ENCODE data around the gene DENND1A.

DENND1A gene

DNA sequence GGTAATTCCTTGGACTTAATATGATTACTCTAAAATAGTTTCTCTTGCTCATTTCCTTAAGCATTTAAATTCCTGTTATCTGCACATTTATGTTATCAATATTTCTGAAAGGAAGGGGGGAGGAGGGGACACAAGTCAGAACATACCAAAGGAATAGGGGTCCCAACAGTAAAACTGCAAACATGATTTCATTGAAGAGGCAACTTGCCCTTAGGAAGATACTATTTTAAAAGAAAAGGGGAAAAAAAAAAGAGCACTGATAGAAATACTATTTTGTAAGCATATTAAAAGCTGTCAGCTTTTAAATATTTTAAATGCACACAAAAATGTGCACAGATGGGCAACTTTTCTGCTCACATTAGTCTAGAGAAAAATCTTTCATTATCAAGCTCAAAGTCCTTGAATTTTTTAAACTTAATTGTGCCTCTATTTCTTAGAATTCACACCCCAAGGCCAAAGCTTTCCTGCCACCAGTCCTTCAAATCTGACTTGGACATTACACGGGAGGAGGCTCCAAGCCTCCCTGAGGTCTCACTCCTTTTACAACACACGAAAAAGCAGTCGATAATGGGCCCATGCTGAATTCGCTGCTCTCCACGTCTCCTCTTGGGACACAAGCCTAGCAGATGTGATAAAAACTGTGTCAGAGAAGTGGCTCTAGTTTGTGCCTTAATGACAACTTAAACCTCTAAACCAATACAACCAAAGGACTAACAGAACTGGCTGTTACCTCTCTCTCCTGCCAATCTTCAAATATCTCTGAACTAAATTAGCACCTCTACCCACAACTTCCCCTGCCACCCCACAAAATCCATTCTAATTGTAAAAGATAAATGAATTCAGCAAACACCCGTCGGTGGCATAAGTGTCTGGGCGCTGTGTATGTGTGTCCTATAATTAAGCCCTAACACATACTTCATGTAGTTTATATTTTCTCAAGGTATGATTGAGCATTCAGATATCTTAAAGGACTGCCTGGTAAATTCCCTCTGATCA, 154.3 kb downstream of the DENND1A start:
- no peak for TF ChIP-seq ZNF274 (IDR thresholded peaks at IDR 0.05; ENCODE audit: low read depth, low read length)
- no peak overlapping the region for H3K4me3 ChIP-seq (ENCODE audit: low read length)

DNA sequence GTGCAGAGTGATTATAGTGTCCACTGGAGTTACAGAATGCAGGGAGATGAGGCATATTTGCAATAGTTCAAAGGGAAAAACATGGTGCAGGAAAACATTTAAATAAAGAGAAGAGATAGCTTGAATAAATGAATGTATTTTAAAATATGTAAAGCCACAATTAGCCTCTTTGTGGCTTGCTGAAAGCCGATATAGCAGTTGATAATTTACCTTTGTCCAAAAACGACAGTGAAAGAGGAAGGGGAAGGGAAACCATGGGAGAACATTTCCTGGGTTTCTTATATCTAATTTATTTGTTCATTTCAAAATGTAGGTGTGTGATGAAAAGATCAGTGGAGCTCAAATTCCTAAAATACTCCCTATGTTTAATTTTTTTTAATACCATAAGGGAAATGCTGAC, 156.1 kb downstream of the DENND1A start:
- no peak for TF ChIP-seq ZNF274 (IDR thresholded peaks at IDR 0.05; ENCODE audit: low read depth, low read length)
- H3K4me3 ChIP-seq (ENCODE audit: low read length): no peak overlapping the region

DNA sequence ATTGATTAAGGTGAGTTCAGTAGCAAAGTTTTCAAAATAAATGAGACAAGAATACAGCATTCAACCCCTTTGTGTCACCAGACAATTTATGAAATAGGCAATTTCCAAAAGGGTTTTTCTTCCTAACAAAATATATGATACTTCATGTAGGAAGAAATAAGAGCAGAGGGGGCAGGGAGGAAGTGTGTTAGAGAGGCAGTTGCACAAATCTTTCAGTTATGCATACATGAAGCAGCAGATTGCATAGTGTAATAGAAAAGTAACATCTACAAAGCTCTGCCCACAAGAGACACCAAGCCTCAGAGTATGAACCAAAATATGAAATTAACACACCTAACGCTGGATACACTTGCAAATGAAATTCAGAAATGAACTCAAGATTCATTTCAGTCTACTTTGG, 157.0 kb downstream of the DENND1A start:
- TF ChIP-seq ZNF274 (IDR thresholded peaks at IDR 0.05; ENCODE audit: low read depth, low read length): no peak
- H3K4me3 ChIP-seq (ENCODE audit: low read length): no peak overlapping the region

DNA sequence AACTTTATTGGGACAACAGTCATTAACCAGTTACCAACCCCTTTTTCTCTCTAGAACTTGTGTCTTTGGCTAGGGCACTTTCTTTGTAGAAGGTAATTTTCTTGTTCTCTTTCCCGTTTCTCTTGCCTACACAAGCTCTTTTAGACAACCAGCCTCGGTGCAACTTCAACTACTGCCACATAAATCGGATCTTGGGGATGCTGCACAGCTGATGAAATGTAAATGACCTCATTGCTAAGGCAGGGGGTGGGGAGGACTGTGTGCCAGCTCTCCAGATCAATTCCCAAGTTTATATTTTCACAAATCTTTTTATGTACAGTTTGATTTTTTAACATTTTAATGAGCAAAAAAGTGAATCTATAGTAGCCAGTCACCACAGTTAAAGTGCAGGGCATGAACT, 157.6 kb downstream of the DENND1A start:
- no peak overlapping the region for H3K4me3 ChIP-seq (ENCODE audit: low read length)
- TF ChIP-seq ZNF274 (IDR thresholded peaks at IDR 0.05; ENCODE audit: low read depth, low read length): no peak

DNA sequence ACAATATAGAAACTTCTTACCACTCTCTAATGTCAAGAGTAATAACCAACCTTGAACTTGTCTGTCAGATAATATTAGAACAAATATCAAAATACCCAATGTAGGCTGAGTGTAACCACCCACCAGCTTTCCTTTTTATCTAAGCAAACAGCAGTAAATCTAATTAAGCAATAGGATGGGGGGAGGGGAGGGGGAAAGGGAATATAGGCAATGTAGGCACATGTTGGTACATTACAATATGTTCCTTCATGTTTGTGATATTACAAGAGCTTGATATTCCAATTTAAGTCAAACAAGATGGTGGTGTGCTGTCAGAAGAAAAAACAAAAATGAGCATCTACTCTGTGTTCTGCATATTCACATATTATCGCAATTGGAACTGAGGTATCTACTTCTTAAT, 158.2 kb downstream of the DENND1A start:
- TF ChIP-seq ZNF274 (IDR thresholded peaks at IDR 0.05; ENCODE audit: low read depth, low read length): no peak
- no peak overlapping the region for H3K4me3 ChIP-seq (ENCODE audit: low read length)

DNA sequence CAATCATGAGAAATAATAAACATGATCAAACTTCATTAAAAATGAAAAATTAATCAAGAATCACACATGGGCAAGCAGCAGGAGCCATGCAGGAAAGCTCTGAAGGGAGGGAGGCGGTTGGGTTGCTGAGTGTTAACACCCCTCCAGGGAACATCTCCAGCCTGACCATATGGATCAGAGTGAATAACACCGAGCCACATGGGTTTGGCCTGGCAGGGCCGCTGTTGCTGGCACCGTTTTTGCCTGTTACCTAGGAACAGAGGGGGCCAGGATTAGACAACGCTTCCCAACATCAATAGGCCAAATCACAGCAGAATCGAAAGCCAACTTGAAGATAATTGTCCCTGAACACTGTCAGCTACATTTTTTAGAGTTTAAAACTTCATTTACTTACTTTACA, 160.2 kb downstream of the DENND1A start:
- H3K4me3 ChIP-seq (ENCODE audit: low read length): no peak overlapping the region
- TF ChIP-seq ZNF274 (IDR thresholded peaks at IDR 0.05; ENCODE audit: low read depth, low read length): no peak

DNA sequence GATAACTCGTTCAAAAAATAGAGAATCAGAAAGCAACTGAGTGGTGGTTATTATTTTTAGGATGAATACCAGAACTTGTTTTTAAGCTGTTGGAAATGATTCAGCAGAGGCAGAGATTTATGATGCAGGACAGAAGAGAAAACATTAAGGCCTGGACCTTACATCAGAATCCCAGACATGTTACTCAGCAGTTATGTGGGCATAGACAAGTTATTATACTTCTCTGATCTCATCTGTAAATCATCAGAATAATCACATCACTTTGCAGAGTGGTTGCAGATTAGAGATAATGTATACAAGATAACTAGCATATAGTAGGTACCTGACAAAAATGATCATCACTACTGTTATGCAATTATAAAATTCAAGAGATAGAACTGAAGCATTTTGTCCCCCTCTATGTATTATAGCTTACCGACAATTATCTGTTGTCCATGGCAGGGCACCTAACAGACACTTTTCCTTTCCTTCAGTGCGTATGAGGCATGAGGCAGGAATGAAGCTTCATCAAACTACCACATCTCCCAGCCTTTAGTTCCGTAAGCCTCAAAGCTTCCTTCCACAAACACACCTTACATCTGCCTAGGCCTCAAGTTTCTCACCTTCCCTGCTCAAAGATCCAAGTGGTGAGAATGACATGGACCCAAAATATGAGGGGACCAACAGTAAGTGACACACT, 165.9 kb downstream of the DENND1A start:
- no peak overlapping the region for H3K4me3 ChIP-seq (ENCODE audit: low read length)
- TF ChIP-seq ZNF274 (IDR thresholded peaks at IDR 0.05; ENCODE audit: low read depth, low read length): no peak

DNA sequence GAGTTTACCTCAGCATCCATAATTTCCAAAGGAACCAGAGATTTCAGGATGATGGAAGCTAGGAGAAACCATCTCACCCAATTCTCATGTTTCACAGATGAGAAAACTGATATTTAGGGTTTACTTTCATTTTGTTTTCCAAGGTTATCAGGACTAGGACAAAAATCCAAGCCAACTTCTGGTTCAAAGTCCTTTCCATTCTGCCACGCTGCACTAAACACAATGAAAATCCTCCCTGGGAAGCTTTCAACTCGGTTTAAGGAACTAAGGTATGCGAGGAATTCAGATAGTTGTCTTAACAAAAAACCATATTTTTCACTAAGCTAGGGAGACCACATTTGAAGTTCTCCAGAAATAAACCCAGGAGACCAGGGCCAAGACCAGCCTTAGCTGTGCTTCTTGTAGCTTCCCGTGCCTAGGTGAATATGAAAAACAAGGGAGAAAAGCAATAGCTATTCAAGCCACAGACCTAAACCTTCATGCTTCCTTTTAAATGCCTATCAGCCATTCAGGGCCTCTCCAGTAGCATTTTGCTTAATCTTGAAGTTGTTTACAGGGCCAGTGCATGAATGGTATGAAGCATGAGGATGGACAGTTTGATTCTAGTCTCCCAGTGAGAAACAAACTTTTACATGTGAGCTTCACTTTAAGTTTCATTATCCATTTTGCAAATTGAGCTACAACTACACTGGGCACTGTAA, 167.9 kb downstream of the DENND1A start:
- no peak overlapping the region for H3K4me3 ChIP-seq (ENCODE audit: low read length)
- no peak for TF ChIP-seq ZNF274 (IDR thresholded peaks at IDR 0.05; ENCODE audit: low read depth, low read length)

DNA sequence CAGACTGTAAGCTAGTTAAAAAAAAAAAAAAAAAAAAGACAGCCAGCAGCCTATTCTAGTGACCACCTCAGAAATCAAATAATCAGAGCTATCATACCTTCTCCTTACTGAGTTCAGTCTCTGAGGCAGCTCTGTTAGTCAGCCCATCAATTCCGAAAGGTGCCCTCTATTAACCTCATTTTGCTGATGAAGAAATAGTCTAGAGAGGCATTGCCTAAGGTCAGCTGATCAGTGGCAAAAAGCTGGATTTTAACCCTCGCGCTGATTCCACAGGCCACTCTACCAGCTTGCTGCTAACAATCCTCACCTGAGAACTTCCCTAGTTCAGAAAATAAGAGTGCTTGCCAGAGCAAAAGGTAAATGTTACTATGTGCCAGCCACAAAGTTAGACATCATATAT, 172.0 kb downstream of the DENND1A start:
- TF ChIP-seq ZNF274 (IDR thresholded peaks at IDR 0.05; ENCODE audit: low read depth, low read length): no peak
- no peak overlapping the region for H3K4me3 ChIP-seq (ENCODE audit: low read length)

DNA sequence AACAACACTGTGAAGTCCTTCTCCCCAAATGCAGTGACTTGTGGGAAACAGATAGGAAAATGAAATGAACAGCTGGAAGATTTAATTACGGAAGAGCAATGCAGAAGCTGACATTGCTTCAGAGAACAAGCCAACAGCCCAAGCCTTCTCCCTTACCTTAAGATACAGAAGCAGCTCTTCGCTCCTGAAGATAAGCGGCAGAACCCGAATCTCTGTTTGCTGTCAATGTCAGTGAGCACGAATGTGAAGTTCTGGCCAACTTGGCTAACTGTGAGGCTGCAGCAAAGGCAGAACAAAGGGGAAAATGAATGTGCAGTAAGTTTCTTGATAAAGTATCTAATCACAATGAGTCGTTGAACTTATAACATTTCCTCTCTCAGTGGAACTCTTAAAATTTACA, 172.4 kb downstream of the DENND1A start:
- no peak overlapping the region for H3K4me3 ChIP-seq (ENCODE audit: low read length)
- TF ChIP-seq ZNF274 (IDR thresholded peaks at IDR 0.05; ENCODE audit: low read depth, low read length): no peak

DNA sequence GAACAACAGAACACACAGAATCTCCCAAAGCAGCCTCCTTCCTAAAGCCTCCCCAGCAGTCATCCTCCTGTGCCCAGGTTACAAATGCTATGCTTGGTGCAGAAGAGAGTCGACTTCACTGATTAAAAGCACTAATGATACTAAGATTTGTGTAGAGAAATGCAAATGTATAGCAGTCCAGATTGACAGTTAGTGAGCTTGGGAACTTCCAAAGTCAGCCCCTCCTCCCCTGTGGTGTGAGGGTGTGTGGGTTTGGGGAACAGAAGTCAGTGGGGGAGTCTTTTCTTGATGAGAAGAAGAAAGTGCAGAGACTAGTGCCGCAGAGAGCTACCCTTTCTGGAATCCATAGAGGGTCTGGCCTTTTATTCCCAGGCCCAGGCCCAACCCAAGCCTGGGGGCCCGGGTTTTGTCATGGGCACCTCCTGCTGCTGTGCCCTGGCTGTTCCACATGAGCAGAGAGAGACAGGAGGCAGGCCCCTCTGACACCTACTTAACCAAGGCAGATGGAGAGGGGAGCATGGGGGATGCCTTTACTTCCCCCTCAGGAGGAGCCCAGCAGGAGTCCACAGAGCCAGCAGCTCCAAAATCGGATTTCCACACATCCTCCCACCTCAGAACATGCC, 173.3 kb downstream of the DENND1A start:
- no peak for TF ChIP-seq ZNF274 (IDR thresholded peaks at IDR 0.05; ENCODE audit: low read depth, low read length)

DNA sequence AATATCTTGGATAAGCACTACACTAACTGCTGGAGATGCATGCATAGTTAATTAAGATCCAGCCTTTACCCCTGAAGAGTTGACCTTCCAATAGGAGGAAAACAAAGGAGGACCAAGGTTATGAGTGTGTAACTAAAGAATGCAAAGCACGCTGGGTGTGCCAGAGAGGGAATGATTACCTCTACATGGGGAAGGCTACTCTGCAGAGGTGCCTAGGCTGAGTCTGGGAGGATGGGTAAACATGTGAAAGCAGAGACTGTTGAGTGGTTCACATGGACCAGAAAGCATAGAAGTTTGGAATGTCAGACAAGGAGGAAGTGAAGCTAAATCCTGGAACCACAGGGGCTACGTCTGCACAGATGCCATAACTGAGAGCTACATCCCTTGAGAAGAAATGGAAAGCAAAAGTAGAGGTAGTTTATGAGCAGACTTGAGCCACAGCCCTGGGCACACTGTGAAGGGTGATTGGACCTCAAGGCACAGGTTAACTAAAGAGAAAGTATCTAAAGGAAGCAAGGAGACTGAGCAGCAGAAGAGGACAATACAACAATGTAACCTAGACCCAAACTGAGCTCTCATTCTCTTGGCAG, 176.2 kb downstream of the DENND1A start:
- TF ChIP-seq ZNF274 (IDR thresholded peaks at IDR 0.05; ENCODE audit: low read depth, low read length): no peak
- no peak overlapping the region for H3K4me3 ChIP-seq (ENCODE audit: low read length)

More for the DNA sequence above, 173.3 kb downstream of the DENND1A start:
- no peak overlapping the region for H3K4me3 ChIP-seq (ENCODE audit: low read length)

DNA sequence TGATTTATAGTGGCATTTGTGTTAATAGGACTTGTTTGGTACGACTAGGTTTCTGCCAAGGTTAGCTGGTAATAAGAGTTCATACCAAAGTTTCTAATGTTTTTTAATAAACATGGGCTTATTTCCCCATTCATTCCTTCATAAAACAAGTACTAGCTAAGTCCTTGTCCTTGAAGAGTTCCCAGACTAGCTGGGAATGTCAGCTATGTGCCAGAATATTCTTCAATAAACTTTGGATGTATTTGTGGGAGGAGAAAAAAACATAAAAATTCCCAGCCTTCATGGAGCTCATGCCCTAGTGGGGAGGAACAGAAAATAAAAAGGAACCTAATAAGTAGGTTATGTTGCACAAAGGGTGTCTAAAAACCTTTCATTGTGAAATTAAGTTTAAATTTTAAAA, 176.9 kb downstream of the DENND1A start:
- no peak overlapping the region for H3K4me3 ChIP-seq (ENCODE audit: low read length)
- no peak for TF ChIP-seq ZNF274 (IDR thresholded peaks at IDR 0.05; ENCODE audit: low read depth, low read length)
